Lower leg skin (tissue), 3 donors: ENCODE data around the gene RMI2.

Experiments
- POLR2A ChIP-seq, 2 donors: fragments of 450-650 bp; IDR thresholded peaks; one replicate each; pipeline ENCODE4 v1.6.1; 2016 to 2017; ENCODE audit warnings: antibody characterized with exemption in 2 of 2, mild to moderate bottlenecking in 1 of 2, moderate library complexity in 1 of 2
- TF ChIP-seq, protein P1 (sequence below), 3 donors: fragments of 450-650 bp; IDR thresholded peaks; one replicate each; pipeline ENCODE4 v1.5.1; 2016; ENCODE audit warnings: antibody characterized with exemption in 3 of 3, mild to moderate bottlenecking in 3 of 3, moderate library complexity in 2 of 3

DNA sequence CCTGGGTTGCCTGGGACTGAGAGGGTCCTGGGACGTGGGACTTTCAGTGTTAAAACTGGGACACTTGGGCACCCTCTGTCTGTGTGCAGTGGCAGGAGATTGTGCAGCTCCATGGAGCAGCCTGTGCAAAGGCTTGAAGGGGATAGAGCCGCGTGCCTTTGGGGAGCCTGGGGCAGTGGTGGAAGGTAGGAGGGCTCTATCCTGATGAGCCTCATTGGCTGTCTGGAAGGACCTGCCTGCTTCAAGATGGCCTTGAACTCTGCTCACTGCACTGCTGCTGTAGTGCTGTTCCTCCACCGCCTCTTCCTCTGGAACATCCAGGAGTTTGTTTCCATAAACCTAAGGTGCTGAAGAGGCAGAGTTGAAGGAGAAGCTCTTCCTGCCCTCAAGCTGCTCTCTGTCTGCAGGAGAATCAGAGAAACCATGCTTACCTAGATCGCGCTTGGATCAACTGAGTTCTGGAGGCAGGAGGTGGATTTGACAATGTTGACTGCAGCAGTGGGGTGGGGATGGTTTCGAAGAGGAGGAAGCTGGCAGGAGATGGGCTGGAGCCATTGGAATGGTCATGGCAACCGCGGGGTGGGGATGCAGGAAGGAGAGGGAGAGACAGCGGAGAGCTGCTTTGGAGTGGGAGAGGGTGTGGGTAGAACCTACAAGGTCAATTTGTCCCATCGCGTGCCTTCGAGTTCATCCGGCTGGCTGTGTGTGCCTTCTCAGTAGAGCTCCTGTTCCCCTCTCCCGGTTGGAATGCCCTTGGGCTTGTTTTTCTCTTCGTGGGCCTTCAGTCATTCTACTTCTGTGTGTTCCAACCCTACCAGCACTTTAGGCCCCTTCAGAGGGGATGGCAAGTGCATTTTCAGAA lies 3.7 kb downstream of the RMI2 start:
- TF ChIP-seq, protein P1, sequence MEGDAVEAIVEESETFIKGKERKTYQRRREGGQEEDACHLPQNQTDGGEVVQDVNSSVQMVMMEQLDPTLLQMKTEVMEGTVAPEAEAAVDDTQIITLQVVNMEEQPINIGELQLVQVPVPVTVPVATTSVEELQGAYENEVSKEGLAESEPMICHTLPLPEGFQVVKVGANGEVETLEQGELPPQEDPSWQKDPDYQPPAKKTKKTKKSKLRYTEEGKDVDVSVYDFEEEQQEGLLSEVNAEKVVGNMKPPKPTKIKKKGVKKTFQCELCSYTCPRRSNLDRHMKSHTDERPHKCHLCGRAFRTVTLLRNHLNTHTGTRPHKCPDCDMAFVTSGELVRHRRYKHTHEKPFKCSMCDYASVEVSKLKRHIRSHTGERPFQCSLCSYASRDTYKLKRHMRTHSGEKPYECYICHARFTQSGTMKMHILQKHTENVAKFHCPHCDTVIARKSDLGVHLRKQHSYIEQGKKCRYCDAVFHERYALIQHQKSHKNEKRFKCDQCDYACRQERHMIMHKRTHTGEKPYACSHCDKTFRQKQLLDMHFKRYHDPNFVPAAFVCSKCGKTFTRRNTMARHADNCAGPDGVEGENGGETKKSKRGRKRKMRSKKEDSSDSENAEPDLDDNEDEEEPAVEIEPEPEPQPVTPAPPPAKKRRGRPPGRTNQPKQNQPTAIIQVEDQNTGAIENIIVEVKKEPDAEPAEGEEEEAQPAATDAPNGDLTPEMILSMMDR (IDR thresholded peaks at IDR 0.05) = no peak
- no peak for TF ChIP-seq POLR2A (IDR thresholded peaks at IDR 0.05)
